ENCODE results near the gene KRTAP4-6. TPM values are rescaled to one million over a fixed set of nuclear protein-coding genes. Genes with fewer than 3 reads are reported as not detected.
"Not testable (repeated sequence)": the region's sequence is repeated elsewhere in the genome, so short reads cannot be mapped to it uniquely, and the experiment has no call there.

Gene KRTAP4-6
- total RNA-seq, 4 donors from 2014 or later = not detected

DNA sequence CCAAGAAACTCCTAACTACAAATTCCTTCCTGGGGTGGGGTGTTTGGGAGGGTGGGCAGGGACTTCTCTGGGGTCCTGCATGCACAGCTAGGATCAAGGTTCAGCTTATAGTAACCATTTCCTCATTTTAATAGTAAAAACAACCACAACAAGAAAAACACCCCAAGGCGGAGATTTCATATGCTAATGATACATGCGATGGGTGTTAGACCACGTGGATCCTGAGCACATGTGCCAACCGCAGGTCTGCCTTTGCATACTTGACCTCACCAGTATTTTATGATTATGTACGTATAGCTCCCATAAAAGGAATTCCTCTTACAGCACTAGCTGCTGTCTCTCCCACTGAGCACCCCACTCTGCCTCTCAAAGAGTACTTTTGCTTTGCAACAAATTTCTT lies 24.0 kb downstream of the KRTAP4-6 start:
- peak in 1 of 3 donors; percentile 43 for DNase-seq
- Histone ChIP-seq H3K9me3 (no peaks in the 10 kb centered on the region), H3K4me3 (no peak overlapping the region), H3K4me1 (no peaks in the 10 kb centered on the region), H3K36me3 (no peaks in the 10 kb centered on the region), H3K27me3 (no peaks in the 10 kb centered on the region), H3K27ac (no peak overlapping the region)
- TF ChIP-seq, protein P1, sequence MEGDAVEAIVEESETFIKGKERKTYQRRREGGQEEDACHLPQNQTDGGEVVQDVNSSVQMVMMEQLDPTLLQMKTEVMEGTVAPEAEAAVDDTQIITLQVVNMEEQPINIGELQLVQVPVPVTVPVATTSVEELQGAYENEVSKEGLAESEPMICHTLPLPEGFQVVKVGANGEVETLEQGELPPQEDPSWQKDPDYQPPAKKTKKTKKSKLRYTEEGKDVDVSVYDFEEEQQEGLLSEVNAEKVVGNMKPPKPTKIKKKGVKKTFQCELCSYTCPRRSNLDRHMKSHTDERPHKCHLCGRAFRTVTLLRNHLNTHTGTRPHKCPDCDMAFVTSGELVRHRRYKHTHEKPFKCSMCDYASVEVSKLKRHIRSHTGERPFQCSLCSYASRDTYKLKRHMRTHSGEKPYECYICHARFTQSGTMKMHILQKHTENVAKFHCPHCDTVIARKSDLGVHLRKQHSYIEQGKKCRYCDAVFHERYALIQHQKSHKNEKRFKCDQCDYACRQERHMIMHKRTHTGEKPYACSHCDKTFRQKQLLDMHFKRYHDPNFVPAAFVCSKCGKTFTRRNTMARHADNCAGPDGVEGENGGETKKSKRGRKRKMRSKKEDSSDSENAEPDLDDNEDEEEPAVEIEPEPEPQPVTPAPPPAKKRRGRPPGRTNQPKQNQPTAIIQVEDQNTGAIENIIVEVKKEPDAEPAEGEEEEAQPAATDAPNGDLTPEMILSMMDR (IDR thresholded peaks at IDR 0.05) = no peak
- no peak for TF ChIP-seq POLR2A (IDR thresholded peaks at IDR 0.05)

DNA sequence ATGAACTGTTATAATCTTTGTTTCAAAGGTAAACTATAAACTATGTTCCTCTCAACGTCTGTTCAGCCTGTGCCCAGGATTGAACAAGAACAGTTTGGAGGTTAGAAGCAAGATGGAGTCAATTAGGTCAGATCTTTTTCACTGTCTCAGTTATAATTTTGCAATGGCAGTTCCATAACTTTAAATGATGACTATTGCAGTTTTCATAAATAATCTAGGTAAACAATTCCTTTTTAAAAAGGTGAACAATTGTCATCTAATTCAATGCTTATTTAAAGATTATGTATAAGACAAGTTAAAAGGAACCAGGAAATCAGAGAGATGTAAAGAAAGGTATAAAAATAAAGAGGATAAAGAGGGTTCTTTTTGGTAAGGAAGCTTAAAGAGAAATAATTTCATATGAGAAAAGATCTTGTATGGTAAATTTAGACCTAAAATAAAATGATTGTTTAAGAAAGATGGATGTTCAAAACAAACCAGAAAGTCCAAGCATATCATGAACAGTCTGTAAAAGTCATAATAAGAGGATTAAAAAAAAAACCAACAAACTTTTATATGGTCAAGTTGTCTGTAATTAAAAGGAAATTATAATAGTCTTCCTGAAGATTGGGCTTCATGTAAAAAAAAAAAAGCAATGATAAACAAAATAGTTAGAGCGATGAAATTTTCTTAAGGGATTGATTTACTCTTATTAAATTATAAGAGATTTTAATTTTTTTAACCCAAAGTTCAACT lies 29.0 kb downstream of the KRTAP4-6 start:
- Histone ChIP-seq H3K9me3 (no peaks in the 10 kb centered on the region), H3K4me1 (no peaks in the 10 kb centered on the region), H3K27ac (no peak overlapping the region), H3K27me3 (no peaks in the 10 kb centered on the region), H3K4me3 (no peak overlapping the region), H3K36me3 (no peaks in the 10 kb centered on the region)
- TF ChIP-seq POLR2A (IDR thresholded peaks at IDR 0.05) = no peak
- TF ChIP-seq, protein P1 (IDR thresholded peaks at IDR 0.05) = no peak
- no peak for DNase-seq

DNA sequence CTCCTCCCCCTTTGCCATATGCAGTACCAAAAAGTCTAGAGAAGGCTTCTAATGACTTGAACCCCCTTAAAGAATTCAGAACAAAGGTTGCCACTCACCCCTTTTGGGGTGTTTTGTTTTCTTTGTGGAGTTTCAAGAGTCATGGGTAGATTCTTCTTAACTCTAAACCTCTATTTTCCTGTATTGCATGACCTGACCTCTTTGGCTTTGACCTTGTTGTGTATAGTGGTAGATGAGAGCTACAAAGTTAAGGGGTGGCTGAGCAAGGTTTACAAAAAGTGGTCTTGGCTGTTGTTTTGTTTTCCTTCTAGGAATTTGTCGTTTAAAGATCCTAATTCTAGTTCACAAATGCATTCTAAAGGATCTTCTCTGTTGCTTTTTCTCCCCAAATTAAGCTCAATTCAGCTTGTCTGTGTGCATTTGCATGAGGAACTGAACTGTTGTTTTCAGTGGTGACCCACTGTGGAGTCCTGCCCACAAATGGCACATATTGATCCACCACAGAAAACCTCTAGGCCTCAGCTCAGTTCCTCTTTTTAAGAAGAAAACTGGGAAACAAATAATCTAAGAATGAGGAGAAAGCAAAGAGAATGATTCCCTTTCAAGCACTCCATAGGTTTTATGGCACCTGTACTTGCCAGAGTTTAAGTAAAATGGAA lies 31.5 kb downstream of the KRTAP4-6 start:
- H3K36me3 ChIP-seq, H3K4me1 ChIP-seq, H3K4me3 ChIP-seq, H3K27me3 ChIP-seq, H3K9me3 ChIP-seq, DNase-seq, H3K27ac ChIP-seq: not testable (repeated sequence)

DNA sequence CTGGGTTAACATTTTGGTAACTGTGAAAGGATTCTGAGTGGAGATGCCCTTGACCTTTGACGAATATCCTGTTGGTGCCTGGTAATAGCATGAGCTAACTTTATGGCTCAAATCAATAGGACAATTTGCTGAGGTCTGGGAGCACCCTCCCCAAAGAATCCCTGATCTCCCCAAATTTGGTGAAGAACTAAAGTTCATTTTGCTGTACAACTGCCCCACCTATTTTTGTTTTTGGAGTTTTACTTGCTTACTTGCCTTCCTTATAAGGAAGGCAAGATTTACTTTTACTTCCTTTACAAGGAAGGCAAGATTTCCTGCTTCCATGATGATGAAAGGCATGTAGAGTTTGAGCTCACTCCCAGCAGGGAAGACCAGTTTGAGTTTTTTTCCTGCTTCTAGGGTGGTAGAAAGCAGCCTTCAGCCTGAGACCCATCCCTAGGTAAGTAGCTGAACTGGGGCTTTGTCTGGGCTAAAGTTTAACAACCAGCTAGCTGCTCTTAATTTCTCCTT lies 32.3 kb downstream of the KRTAP4-6 start:
- Histone ChIP-seq H3K9me3 (no peaks in the 10 kb centered on the region), H3K4me3 (no peak overlapping the region), H3K27ac (no peak overlapping the region), H3K27me3 (no peaks in the 10 kb centered on the region), H3K36me3 (no peaks in the 10 kb centered on the region), H3K4me1 (no peaks in the 10 kb centered on the region)
- DNase-seq = no peak
- TF ChIP-seq POLR2A (IDR thresholded peaks at IDR 0.05) = no peak
- TF ChIP-seq, protein P1 (IDR thresholded peaks at IDR 0.05) = no peak

DNA sequence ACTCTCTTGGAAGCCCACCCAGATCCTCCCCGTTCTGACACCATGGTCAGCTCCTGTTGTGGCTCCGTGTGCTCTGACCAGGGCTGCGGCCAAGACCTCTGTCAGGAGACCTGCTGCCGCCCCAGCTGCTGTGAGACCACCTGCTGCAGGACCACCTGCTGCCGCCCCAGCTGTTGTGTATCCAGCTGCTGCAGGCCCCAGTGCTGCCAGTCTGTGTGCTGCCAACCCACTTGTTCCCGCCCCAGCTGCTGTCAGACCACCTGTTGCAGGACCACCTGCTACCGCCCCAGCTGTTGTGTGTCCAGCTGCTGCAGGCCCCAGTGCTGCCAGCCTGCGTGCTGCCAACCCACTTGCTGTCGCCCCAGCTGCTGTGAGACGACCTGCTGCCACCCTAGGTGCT lies 35.0 kb downstream of the KRTAP4-6 start, which contains the start of gene KRTAP4-9:
KRTAP4-9 (plus strand) TSS at position 43 of the 400 bp plus-strand sequence; CDS start at position 43, 0 bp downstream.
- DNase-seq, H3K27me3 ChIP-seq, H3K27ac ChIP-seq, H3K9me3 ChIP-seq, H3K36me3 ChIP-seq, H3K4me1 ChIP-seq, H3K4me3 ChIP-seq: not testable (repeated sequence)

DNA sequence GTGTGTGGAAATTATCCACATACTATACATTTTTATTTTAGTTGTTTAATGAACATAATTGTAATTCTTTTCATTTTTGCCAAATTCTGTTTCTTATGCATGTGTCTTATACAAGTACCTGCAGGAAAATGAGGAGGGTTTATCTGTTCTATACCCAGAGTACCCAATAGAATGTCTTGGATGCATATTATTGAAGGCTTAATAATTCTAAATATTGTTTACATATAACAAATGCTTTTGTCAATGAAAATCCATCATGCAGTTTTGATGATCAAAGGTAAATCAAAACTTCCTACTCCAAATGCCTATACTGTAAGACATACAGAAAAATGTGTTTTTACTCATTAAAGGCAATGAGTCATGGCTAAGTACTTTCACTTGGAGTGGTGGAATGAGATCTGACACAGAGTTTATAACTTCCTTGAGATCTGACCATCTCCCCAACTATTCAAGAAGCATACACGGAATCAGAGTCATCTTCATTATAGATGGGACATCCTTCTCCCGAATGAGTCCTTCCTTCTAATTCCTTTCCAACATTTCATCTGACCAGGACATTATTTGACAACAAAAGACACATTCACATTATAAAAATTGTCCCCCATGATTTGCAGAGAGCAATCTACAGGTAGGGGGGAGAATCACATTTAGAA lies 35.8 kb downstream of the KRTAP4-6 start:
- not testable (repeated sequence) for H3K27me3 ChIP-seq, H3K4me1 ChIP-seq, H3K4me3 ChIP-seq, H3K27ac ChIP-seq, H3K9me3 ChIP-seq, H3K36me3 ChIP-seq, DNase-seq

DNA sequence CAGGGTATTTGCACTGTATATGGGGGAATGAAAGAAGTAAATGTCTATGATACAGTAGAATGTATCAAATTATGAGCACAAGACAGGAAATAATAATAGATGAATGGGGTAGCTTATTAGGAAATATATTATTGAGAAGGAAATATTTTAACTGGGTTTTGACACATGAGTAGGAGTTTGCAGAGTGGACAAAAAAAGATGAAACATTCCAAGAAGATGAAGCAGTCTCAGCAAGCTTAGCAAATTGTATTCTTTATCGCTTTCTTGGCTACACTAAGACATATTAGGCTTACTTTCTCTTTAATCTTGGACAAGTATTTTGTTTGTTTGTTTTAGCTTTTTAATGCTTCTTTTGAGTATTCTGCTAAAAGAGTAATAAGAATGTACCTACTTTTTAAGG lies 36.4 kb downstream of the KRTAP4-6 start:
- TF ChIP-seq POLR2A (IDR thresholded peaks at IDR 0.05) = no peak
- TF ChIP-seq, protein P1 (IDR thresholded peaks at IDR 0.05) = no peak
- no peak for DNase-seq
- H3K4me3 ChIP-seq = no peak overlapping the region
- H3K27me3 ChIP-seq = no peaks in the 10 kb centered on the region
- H3K4me1 ChIP-seq = no peaks in the 10 kb centered on the region
- no peak overlapping the region for H3K27ac ChIP-seq
- H3K9me3 ChIP-seq = no peaks in the 10 kb centered on the region
- H3K36me3 ChIP-seq = no peaks in the 10 kb centered on the region
